Hematopoietic multipotent progenitor cell treated with erythropoietin and hydrocortisone succinate and interleukin-3 and kit ligand, for 17 days (in vitro differentiated cells): Measurements from ENCODE around the gene ECHDC3.
A peak's percentile ranks its signal among the peaks of the same experiment; 100 is the strongest.
"Not testable (repeated sequence)": the region's sequence is repeated elsewhere in the genome, so short reads cannot be mapped to it uniquely, and the experiment has no call there.

Source experiments
- DNase-seq: peaks from one replicate; pipeline ENCODE4 v3.0.0-alpha.2; 2015; ENCODE audit warnings: low spot score

Gene ECHDC3

GRCh38 chr10:11742009-11742778 lies at the start of gene ECHDC3:
TSS of gene ECHDC3 (plus strand) at chr10:11742382. CDS start at chr10:11742577, 195 bp downstream.
- no peak for DNase-seq

GRCh38 chr10:11693376-11693775 lies 48.8 kb upstream of the ECHDC3 start:
- DNase-seq, result no peak

GRCh38 chr10:11695779-11696178 lies 46.4 kb upstream of the ECHDC3 start:
- no peak for DNase-seq

- DNase-seq, result peak; percentile 19
Measured at GRCh38 chr10:11697718-11698527, 44.3 kb upstream of the ECHDC3 start.

GRCh38 chr10:11698691-11699549 lies 43.3 kb upstream of the ECHDC3 start:
- DNase-seq, result no peak

- DNase-seq, result no peak
Measured at GRCh38 chr10:11699550-11700097, 42.6 kb upstream of the ECHDC3 start.

GRCh38 chr10:11700539-11700938 lies 41.6 kb upstream of the ECHDC3 start:
- DNase-seq, result no peak

- no peak for DNase-seq
Measured at GRCh38 chr10:11701451-11702095, 40.6 kb upstream of the ECHDC3 start.

GRCh38 chr10:11702264-11702663 lies 39.9 kb upstream of the ECHDC3 start:
- DNase-seq, result no peak

- DNase-seq, result no peak
Measured at GRCh38 chr10:11704092-11704491, 38.1 kb upstream of the ECHDC3 start.

- no peak for DNase-seq
Measured at GRCh38 chr10:11705722-11706121, 36.5 kb upstream of the ECHDC3 start.

- no peak for DNase-seq
Measured at GRCh38 chr10:11706895-11707567, 35.2 kb upstream of the ECHDC3 start.

- DNase-seq, result no peak
Measured at GRCh38 chr10:11707624-11708350, 34.4 kb upstream of the ECHDC3 start.

GRCh38 chr10:11708801-11709200 lies 33.4 kb upstream of the ECHDC3 start:
- not testable (repeated sequence) for DNase-seq

- DNase-seq, result no peak
Measured at GRCh38 chr10:11712744-11713143, 29.4 kb upstream of the ECHDC3 start.

- DNase-seq, result no peak
Measured at GRCh38 chr10:11713186-11713743, 28.9 kb upstream of the ECHDC3 start.

- no peak for DNase-seq
Measured at GRCh38 chr10:11713963-11714362, 28.2 kb upstream of the ECHDC3 start.

GRCh38 chr10:11714750-11715365 lies 27.3 kb upstream of the ECHDC3 start:
- no peak for DNase-seq

- DNase-seq, result no peak
Measured at GRCh38 chr10:11715815-11716494, 26.2 kb upstream of the ECHDC3 start.
